ENCODE results near the gene POLR2E. TPM values are rescaled to one million over a fixed set of nuclear protein-coding genes. Genes with fewer than 3 reads are reported as not detected.

POLR2E gene
- total and polyA plus RNA-seq, 2 of the 13 experiments (the other 11 are each of a cell fraction or from before 2014, with no cell fraction given): 140 to 272 TPM

DNA sequence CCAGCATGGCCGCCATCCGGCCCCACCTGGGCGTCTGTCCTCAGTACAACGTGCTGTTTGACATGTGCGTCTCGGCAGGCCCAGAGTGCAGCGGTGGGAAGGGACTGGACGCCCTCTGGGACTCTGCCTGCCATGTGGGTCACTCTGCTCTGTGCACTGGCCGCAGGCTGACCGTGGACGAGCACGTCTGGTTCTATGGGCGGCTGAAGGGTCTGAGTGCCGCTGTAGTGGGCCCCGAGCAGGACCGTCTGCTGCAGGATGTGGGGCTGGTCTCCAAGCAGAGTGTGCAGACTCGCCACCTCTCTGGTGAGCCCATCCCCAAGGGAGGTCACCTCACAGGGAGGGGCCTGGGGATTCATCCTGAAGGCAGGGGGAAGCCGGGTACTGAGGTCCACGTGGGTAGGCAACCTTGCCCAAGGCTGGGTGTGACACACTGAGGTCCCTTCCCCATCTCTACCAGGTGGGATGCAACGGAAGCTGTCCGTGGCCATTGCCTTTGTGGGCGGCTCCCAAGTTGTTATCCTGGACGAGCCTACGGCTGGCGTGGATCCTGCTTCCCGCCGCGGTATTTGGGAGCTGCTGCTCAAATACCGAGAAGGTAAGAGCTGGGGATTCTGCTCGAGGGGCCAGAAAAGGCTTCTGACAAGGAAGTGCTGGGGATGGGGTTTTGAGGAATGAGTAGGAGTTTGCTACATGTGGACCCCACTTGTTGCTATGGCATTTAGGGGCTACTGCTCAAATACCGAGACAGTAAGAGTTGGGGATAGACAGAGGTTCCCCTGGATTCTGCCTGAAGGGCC is 44.0 kb downstream of the POLR2E start (continued):
- TF ChIP-seq ZNF407 (CRISPR knock-in tag; IDR thresholded peaks at IDR 0.05; ENCODE audit: not compliant biosample characterization) (peak; percentile 52), MEF2D (CRISPR knock-in tag; IDR thresholded peaks at IDR 0.05) (peak; percentile 95), ZNF790 (CRISPR knock-in tag; IDR thresholded peaks at IDR 0.05; ENCODE audit: borderline replicate concordance) (peak; percentile 92)
- TF ChIP-seq, protein P1, sequence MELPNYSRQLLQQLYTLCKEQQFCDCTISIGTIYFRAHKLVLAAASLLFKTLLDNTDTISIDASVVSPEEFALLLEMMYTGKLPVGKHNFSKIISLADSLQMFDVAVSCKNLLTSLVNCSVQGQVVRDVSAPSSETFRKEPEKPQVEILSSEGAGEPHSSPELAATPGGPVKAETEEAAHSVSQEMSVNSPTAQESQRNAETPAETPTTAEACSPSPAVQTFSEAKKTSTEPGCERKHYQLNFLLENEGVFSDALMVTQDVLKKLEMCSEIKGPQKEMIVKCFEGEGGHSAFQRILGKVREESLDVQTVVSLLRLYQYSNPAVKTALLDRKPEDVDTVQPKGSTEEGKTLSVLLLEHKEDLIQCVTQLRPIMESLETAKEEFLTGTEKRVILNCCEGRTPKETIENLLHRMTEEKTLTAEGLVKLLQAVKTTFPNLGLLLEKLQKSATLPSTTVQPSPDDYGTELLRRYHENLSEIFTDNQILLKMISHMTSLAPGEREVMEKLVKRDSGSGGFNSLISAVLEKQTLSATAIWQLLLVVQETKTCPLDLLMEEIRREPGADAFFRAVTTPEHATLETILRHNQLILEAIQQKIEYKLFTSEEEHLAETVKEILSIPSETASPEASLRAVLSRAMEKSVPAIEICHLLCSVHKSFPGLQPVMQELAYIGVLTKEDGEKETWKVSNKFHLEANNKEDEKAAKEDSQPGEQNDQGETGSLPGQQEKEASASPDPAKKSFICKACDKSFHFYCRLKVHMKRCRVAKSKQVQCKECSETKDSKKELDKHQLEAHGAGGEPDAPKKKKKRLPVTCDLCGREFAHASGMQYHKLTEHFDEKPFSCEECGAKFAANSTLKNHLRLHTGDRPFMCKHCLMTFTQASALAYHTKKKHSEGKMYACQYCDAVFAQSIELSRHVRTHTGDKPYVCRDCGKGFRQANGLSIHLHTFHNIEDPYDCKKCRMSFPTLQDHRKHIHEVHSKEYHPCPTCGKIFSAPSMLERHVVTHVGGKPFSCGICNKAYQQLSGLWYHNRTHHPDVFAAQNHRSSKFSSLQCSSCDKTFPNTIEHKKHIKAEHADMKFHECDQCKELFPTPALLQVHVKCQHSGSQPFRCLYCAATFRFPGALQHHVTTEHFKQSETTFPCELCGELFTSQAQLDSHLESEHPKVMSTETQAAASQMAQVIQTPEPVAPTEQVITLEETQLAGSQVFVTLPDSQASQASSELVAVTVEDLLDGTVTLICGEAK (IDR thresholded peaks at IDR 0.05): no peak
- TF ChIP-seq, protein P1 (CRISPR knock-in tag; IDR thresholded peaks at IDR 0.05): peak; percentile 85
- TF ChIP-seq, protein P2, sequence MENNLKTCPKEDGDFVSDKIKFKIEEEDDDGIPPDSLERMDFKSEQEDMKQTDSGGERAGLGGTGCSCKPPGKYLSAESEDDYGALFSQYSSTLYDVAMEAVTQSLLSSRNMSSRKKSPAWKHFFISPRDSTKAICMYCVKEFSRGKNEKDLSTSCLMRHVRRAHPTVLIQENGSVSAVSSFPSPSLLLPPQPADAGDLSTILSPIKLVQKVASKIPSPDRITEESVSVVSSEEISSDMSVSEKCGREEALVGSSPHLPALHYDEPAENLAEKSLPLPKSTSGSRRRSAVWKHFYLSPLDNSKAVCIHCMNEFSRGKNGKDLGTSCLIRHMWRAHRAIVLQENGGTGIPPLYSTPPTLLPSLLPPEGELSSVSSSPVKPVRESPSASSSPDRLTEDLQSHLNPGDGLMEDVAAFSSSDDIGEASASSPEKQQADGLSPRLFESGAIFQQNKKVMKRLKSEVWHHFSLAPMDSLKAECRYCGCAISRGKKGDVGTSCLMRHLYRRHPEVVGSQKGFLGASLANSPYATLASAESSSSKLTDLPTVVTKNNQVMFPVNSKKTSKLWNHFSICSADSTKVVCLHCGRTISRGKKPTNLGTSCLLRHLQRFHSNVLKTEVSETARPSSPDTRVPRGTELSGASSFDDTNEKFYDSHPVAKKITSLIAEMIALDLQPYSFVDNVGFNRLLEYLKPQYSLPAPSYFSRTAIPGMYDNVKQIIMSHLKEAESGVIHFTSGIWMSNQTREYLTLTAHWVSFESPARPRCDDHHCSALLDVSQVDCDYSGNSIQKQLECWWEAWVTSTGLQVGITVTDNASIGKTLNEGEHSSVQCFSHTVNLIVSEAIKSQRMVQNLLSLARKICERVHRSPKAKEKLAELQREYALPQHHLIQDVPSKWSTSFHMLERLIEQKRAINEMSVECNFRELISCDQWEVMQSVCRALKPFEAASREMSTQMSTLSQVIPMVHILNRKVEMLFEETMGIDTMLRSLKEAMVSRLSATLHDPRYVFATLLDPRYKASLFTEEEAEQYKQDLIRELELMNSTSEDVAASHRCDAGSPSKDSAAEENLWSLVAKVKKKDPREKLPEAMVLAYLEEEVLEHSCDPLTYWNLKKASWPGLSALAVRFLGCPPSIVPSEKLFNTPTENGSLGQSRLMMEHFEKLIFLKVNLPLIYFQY (CRISPR knock-in tag; IDR thresholded peaks at IDR 0.05; ENCODE audit: borderline replicate concordance): 0 out of 2 replicates have a peak, but pooled peaks have one; percentile 35
